Activated CD4-positive, alpha-beta T cell treated with anti-CD3 and anti-CD28 coated beads for 4 hours (primary cell): ENCODE data around the gene ZNF780A.
A peak's percentile ranks its signal among the peaks of the same experiment; 100 is the strongest.
"Not testable (repeated sequence)": the region's sequence is repeated elsewhere in the genome, so short reads cannot be mapped to it uniquely, and the experiment has no call there.

Experiments
- DNase-seq, 2 donors: peaks; one replicate each; pipeline ENCODE4 v3.0.0-alpha.2; 2020

ZNF780A gene

DNA sequence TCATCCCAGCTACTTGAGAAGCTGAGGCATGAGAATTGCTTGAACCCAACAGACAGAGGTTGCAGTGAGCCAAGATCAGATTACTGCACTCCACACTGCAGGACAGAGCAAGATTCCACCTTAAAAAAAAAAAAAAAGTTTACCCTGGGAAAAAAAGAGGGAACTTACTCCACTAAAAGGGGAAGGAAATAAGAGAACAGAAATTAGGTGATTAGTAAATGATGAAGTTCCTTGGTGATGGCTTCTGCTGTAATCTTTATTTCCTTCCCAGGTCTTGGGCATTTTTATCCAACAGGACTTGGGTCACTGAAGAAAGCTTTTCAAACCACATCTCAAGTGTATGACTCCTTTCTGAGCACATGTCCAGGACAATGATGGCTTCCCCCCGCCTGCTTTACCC, 9.3 kb downstream of the ZNF780A start:
- no peak for DNase-seq

DNA sequence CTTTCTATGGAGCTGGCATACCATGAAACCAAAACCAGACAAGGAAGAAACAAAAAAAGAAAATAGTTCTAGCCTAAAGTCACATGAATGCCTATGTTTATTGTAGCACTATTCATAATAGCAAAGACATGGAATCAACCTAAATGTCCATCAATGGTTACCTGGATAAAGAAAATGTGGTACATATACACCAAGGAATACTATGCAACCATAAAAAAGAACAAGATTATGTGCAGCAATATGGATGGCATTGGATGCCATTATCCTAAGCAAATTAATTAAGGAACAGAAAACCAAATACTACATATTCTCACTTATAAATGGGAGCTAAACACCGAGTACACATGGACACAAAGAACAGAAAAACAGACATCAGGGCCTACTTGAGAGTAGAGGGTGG, 10.5 kb downstream of the ZNF780A start:
- no peak for DNase-seq

DNA sequence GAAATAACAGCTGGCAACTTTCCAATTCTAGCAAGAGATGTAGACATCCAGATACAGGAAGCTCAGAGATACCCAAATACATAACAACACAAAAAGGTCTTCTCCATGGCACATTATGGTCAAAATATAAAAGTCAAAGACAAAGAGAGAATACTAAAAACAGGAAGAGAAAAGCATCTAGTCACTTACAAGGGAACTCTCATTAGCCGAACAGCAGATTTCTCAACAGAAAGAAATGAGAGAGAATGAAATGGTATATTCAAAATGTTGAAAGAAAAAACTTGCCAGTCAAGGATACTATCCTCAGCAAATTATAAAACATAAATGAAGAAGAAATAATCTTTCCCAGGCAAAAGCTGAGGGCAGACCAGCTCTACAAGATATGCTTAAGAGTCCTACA, 12.4 kb downstream of the ZNF780A start:
- DNase-seq: no peak

DNA sequence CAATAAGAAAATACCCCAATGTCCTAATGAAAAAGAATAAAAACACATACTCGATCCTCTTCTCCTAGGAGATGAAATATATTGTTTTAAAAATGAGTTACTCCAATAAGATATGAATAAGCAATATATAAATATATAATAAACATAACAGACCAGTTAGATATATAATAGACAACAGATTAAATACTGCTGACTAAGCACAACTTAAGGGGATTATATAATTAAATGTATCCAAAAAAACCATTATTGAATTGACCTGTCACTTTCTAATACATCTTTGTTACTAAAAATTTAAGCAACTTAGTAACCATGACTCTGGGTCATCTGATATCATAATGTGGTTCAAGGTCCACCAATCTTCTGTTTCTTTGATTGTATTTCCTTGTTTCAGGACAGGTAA, 20.7 kb downstream of the ZNF780A start:
- no peak for DNase-seq

DNA sequence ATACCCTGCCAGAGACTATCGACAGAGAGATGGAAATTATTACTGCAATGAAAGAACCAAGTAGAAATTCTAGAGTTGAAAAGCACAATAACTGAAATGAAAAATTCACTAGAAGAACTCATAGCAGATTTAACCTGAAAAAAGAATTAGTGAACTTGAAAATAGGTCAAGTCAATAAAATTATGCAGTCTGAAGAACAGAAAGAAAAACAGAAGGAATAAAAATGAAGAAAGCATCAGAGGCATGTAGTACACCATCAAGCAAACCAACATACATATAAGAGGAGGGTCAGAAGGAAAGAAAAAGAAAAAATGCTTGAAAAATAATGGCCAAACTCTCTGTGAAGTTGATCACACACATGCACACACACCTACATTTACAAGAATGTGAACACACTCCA, 31.1 kb downstream of the ZNF780A start:
- DNase-seq: no peak

DNA sequence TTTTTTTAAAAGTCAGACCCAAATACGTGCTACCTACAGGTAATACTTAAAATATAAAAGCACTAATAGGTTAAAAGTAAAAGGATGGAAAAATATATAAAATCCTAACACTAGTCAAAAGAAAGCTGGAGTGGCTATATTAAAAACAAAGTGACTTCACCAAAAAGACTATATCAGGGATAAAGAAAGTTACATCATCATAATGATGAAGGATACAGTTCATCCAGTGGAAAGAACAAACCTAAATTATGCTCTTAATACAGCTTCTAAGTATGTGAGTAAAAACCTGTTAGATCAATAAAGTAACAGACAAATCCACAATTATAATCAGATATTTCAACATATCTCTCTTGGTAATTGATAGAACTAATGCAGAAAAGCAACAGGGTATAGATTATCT, 33.6 kb downstream of the ZNF780A start:
- DNase-seq: no peak

DNA sequence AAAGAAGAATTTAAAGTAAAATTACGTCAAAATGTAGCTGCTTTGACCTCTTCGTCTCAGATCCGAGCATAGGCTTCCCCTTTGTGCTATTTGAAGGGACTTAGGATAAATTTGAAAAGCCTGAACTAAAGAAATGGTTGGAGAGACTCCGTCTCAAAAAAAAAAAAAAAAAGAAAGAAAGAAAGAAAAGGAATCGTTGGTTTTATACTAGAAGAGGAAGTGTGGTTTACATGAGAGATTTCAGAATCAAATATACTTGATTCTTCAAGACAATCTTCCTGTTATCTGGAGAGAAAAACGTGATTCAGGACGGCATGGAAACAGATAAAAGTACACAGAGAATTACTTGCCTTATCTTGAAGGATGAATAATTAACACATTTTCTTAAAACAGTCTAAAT, 34.2 kb downstream of the ZNF780A start:
- DNase-seq: no peak

DNA sequence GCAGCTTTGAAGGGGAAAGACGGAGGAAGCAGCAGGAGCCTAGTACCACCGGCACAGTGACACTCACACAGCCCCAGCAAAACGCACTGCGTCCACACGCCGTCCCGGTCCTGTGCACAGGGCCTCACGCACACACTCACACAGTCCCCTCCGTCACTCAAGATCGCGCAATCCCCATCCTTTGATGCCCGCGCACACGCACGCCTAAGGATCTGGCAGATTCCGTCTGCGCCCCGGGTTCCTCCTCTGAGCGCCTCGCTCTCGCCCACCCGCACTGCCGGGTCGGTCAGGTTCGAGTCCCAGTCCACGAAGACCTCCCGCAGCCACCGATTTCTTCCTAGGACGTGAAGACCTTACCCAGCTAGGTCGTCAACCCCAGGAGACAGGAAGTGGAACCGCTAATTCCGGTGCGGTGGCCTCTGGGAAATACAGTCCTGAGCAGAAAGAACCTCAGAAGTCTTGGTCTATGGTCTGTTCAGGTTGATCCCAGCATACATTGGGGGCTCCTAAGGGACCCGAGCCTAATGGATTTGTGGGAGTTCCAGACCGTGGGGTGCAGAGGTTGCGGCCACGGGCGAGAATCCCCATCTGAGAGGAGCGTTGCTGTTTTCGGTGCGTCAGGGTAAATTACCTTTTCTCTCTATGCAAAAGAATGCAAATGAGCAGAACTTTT, 34.8 kb downstream of the ZNF780A start, which contains the start of gene ZNF780B:
Gene ZNF780B, minus strand, starts transcription at position 400 of the 673 bp plus-strand sequence. CDS start 5,899 bp downstream, outside the sequence.
- DNase-seq: peak; percentile 59 to 60

DNA sequence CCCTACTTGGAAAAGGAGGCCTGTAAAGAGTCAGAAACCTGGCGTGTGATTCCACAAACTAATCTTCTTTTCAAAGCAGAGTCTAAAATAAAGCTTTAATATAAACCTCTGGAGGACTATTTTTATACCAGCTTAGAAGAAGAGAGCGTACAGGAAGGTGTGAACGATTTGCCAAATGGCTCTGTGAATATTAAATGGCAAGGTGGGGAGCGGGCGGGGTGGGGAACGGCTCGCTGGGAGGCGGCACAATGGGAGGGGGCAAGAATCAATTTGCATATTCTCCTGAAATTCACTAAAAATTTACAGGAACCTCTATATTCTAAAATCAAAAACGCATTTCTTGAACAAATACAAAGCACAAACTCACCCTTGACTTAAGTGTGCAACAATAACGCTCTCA, 35.7 kb downstream of the ZNF780A start:
- no peak for DNase-seq

DNA sequence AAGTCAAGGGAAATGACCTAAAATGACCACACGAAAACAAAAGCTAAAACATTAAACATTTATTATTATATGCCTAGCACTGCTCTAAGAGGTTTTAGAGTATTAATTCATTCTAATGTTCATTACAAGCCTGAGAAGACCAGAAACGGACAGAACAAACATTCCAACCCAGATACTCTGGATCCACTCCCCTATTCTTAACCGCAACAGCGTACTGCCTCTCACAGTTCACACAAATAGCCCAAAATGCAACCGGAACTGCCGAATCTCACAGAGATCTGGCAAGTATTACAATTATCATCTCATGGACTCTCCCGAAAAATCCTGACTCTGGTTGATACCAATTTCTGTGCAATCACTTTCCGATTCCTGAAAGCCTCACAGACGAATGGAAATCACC, 36.1 kb downstream of the ZNF780A start:
- DNase-seq: no peak

DNA sequence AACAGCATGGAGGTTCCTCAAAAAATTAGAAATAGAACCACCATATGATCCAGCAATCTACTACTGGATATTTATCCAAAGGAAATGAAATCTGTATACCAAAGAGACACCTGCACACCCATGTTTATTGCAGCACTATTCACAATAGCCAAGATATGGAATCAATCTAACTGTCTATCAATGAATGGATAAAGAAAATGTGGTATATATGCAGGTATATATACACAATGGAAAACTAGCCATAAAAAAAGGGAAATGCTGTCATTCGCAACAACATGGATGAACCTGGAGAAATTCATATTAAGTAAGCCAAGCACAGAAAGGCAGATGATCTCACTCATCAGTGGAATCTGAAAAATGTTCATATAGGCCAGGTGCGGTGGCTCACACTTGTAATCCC, 37.3 kb downstream of the ZNF780A start:
- DNase-seq: no peak

DNA sequence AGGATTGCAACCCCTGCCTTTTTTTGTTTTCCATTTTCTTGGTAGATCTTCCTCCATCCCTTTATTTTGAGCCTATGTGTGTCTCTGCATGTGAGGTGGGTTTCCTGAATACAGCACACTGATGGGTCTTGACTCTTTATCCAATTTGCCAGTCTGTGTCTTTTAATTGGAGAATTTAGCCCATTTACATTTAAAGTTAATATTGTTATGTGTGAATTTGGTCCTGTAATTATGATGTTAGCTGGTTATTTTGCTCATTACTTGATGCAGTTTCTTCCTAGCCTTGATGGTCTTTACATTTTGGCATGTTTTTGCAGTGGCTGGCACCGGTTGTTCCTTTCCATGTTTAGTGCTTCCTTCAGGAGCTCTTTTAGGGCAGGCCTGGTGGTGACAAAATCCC, 49.0 kb downstream of the ZNF780A start:
- DNase-seq: not testable (repeated sequence)

DNA sequence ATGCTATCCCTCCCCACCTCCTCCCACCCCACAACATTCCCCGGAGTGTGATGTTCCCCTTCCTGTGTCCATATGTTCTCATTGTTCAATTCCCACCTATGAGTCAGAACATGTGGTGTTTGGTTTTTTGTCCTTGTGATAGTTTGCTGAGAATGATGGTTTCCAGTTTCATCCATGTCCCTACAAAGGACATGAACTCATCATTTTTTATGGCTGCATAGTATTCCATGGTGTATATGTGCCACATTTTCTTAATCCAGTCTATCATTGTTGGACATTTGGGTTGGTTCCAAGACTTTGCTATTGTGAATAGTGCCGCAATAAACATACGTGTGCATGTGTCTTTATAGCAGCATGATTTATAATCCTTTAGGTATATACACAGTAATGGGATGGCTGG, 52.7 kb downstream of the ZNF780A start:
- not testable (repeated sequence) for DNase-seq

DNA sequence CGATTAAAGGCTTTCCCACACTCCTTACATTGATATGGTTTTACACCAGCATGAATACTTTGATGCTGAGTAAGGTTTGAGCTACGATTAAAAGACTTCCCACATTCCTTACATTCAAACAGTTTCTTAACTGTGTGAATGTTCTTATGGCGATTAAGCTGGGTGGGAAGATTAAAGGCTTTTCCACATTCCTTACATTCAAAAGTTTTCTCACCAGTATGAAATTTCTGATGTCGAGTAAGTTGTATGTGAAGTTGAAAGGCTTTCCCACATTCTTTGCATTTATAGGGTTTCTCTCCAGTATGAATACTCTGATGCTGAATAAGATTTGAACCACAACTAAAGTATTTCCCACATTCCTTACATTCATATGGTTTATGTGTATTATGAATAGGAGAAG, 54.7 kb downstream of the ZNF780A start:
- DNase-seq: no peak

DNA sequence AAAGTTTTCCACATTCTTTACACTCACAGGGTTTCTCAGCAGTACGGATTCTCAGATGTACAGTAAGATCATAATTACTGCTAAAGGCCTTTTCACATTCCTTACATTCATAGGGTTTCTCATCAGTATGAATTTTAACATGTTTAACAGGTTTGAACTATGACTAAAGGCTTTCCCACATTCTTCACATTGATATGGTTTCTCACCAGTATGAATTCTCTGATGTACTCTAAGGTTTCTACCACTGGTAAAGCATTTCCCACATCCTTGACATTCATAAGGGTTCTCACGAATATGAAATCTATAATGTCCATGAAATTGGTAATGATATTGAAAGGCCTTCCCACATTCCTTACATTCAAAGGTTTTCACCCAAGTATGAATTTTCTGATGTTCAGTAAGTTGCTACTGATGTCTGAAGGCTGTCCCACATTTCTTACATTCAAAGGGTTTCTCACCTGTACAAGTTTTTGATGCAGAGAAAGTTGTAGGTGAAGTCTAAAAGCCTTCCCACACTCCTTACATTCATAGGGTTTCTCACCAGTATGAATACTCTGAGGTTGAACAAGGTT, 56.7 kb downstream of the ZNF780A start:
- DNase-seq: no peak

DNA sequence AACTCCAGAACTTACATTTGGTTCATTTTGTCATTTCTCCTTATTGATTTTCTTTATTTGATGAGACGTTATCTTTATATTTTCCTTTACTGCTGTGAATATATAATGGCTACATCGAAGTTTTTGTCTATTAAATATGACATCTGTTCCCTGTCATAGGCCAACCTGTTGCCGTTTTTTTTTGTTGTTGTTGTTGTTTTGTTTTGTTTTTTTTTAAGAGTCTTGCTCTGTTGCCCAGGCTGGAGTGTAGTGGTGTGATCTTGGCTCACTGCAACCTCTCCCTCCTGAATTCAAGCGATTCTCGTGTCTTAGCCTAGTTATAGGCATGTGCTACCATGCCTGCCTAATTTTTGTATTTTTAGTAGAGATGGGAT, 64.2 kb downstream of the ZNF780A start:
- no peak for DNase-seq

DNA sequence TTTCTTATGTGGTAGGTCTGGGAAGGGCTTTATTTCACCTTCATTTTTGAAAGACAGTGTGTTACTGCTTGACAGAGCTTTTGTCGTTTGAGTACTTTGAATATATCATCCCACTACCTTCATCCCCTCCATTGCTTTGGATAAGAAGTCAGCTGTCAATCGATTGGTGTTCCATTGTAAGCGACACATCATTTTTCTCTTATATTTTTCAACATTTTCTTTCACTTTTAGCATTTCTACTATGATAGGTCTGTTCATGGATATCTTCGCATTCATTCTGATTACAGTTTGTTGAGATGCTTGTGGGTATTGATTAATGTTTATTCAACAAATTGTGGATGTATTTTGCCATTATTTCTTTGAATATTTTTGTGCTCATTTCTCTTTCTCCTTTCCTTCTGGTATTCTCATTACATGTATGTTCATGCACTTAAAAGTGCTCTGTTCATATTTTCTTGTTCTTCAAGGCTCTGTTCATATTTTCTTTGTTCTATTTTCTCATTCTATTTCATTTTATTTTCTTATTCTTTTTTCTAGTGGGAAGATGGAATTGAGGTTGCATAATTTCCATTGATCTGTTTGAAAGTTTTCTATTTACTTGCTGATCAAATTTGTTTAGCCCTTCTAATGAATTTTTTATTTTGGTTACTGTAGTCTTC, 64.7 kb downstream of the ZNF780A start:
- no peak for DNase-seq

DNA sequence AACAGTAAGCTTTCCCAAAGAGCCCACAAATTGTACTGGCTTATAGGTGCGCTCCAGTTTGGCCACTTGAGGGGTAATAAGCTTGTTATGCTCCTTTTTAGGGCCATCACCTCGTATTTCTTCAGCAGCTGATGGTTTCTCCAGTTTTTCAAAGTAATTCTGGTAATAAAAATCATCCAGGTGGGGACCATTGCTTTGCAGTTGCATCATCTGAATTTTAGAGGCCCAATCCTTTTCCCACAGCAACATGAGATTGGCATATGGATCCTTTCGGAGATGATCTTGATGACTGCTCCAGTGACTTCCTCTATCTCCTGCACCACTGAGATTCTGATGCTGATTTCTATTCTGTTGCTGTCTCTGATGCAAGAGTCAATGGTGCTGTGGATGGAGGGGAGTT, 66.8 kb downstream of the ZNF780A start:
- no peak for DNase-seq
